Astrocyte (in vitro differentiated cells and primary cell): Measurements from ENCODE around the gene TEDC1.

ENCODE experiments used
- CTCF ChIP-seq: IDR thresholded peaks from 2 replicates; pipeline ENCODE4 v1.5.1; 2011; ENCODE audit warnings: low read depth, mild to moderate bottlenecking, inconsistent platforms, low read length, moderate library complexity; ENCODE audit not compliant: insufficient read depth
- EZH2 ChIP-seq: IDR thresholded peaks from 2 replicates; pipeline ENCODE4 v1.6.1; 2012; ENCODE audit warnings: mild to moderate bottlenecking, low read length, inconsistent platforms; ENCODE audit not compliant: insufficient read depth

- TF ChIP-seq CTCF (no peak), EZH2 (no peak)
Observed at GRCh38 chr14:105479431-105480158, 11.5 kb upstream of the TEDC1 start.
